Liver (tissue), 9 donors: ENCODE results near the gene EHF. TPM values are rescaled to one million over a fixed set of nuclear protein-coding genes. Genes with fewer than 3 reads are reported as not detected.

Experiments used
- DNase-seq: peaks from one replicate; pipeline ENCODE4 v3.0.0-alpha.2; 2017; ENCODE audit warnings: low spot score
- H3K27ac ChIP-seq, 2 donors: one replicate each; pipeline ENCODE4 v1.7.0; 2013; ENCODE audit warnings: inconsistent platforms in 2 of 2, low read length in 2 of 2, control low read depth in 1 of 2, low read depth in 1 of 2, mild to moderate bottlenecking in 1 of 2
- H3K27me3 ChIP-seq, 4 donors: one replicate each; pipeline versions ENCODE4 v1.6.1 to v1.7.0; 2013; ENCODE audit warnings: low read length in 3 of 4, inconsistent platforms in 1 of 4, mild to moderate bottlenecking in 1 of 4, moderate library complexity in 1 of 4; ENCODE audit not compliant: control insufficient read depth in 4 of 4, insufficient read depth in 4 of 4
- H3K36me3 ChIP-seq, 4 donors: one replicate each; pipeline versions ENCODE4 v1.6.1 to v1.7.0; 2013; ENCODE audit warnings: low read length in 3 of 4, mild to moderate bottlenecking in 3 of 4, low read depth in 1 of 4, moderate library complexity in 1 of 4; ENCODE audit not compliant: control insufficient read depth in 4 of 4, insufficient read depth in 3 of 4
- H3K4me1 ChIP-seq, 4 donors: one replicate each; pipeline versions ENCODE4 v1.6.1 to v1.7.0; 2013; ENCODE audit warnings: low read length in 3 of 4, mild to moderate bottlenecking in 3 of 4, moderate library complexity in 1 of 4; ENCODE audit not compliant: control insufficient read depth in 4 of 4, insufficient read depth in 4 of 4
- H3K4me3 ChIP-seq, 3 donors: one replicate each; pipeline versions ENCODE4 v1.6.1 to v1.7.0; 2013; ENCODE audit warnings: low read length in 3 of 3, control low read depth in 1 of 3, low read depth in 1 of 3, mild to moderate bottlenecking in 1 of 3
- H3K9ac ChIP-seq, 2 donors: one replicate each; pipeline ENCODE4 v1.7.0; 2013; ENCODE audit warnings: low read length in 2 of 2, mild to moderate bottlenecking in 2 of 2, moderate library complexity in 2 of 2, control low read depth in 1 of 2, low read depth in 1 of 2
- H3K9me3 ChIP-seq, 4 donors: one replicate each; pipeline versions ENCODE4 v1.6.1 to v1.7.0; 2013; ENCODE audit warnings: low read length in 3 of 4; ENCODE audit not compliant: control insufficient read depth in 4 of 4
- ATF3 ChIP-seq: IDR thresholded peaks from 2 replicates; pipeline ENCODE4 v1.6.1; 2016; ENCODE audit warnings: antibody characterized with exemption
- EGR1 ChIP-seq, 2 donors: IDR thresholded peaks; 2 replicates each; pipeline ENCODE4 v1.6.1; 2016 to 2018; ENCODE audit warnings: antibody characterized with exemption in 2 of 2, low read depth in 2 of 2
- FOXA1 ChIP-seq: IDR thresholded peaks from 2 replicates; pipeline ENCODE4 v1.6.1; 2016; ENCODE audit warnings: antibody characterized with exemption
- FOXA2 ChIP-seq: IDR thresholded peaks from 2 replicates; pipeline ENCODE4 v1.6.1; 2016; ENCODE audit warnings: antibody characterized with exemption
- GABPA ChIP-seq, 2 donors: IDR thresholded peaks in 1 of 2; conservative IDR thresholded peaks in 1 of 2; 2 replicates each; pipeline ENCODE4 v1.6.1; 2016; ENCODE audit warnings: antibody characterized with exemption in 2 of 2, mild to moderate bottlenecking in 1 of 2, moderate library complexity in 1 of 2
- HNF4A ChIP-seq, 2 donors: conservative IDR thresholded peaks; 2 replicates each; pipeline ENCODE4 v1.6.1; 2016; ENCODE audit warnings: antibody characterized with exemption in 2 of 2, mild to moderate bottlenecking in 2 of 2
- JUND ChIP-seq, 2 donors: IDR thresholded peaks; 2 replicates each; pipeline ENCODE4 v1.6.1; 2016; ENCODE audit warnings: antibody characterized with exemption in 2 of 2
- NR2F2 ChIP-seq: IDR thresholded peaks from 2 replicates; pipeline ENCODE4 v1.6.1; 2016; ENCODE audit warnings: antibody characterized with exemption
- RAD21 ChIP-seq, 2 donors: IDR thresholded peaks; 2 replicates each; pipeline ENCODE4 v1.6.1; 2016; ENCODE audit warnings: antibody characterized with exemption in 2 of 2, mild to moderate bottlenecking in 2 of 2
- REST ChIP-seq: IDR thresholded peaks from 2 replicates; pipeline ENCODE4 v1.6.1; 2016; ENCODE audit warnings: antibody characterized with exemption, mild to moderate bottlenecking
- RXRA ChIP-seq, 2 donors: IDR thresholded peaks; 2 replicates each; pipeline ENCODE4 v1.6.1; 2017 to 2018; ENCODE audit warnings: antibody characterized with exemption in 2 of 2, mild to moderate bottlenecking in 1 of 2
- SP1 ChIP-seq: IDR thresholded peaks from 2 replicates; pipeline ENCODE4 v1.6.1; 2018; ENCODE audit warnings: antibody characterized with exemption, mild to moderate bottlenecking
- TAF1 ChIP-seq: conservative IDR thresholded peaks from 2 replicates; pipeline ENCODE4 v1.6.1; 2016; ENCODE audit warnings: antibody characterized with exemption, mild to moderate bottlenecking
- YY1 ChIP-seq: IDR thresholded peaks from 2 replicates; pipeline ENCODE4 v1.6.1; 2016; ENCODE audit warnings: antibody characterized with exemption, mild to moderate bottlenecking
- ZBTB33 ChIP-seq: IDR thresholded peaks from 2 replicates; pipeline ENCODE4 v1.6.1; 2016; ENCODE audit warnings: antibody characterized with exemption
- WGBS: extraction: QIAGEN DNeasy Blood & Tissue Kit; methylation state at CpG from one replicate; pipeline ENCODE4 v1.1.7; 2013; 5-methylcytosine and 5-hydroxymethylcytosine counted together
- polyA plus RNA-seq, 2 donors: library from polyadenylated mRNA; stranded (reverse) in 1 of 2; unstranded in 1 of 2; fragments of 200-250 nt in 1 of 2; fragments of >200 nt in 1 of 2; fragmentation: Nextera tagmentation in 1 of 2; extraction: Ambion mirVana in 1 of 2; gene quantifications; one replicate each; pipeline versions ENCODE4 v1.2.1 to v1.2.3, GENCODE V29; 2013 to 2015
- total RNA-seq, 2 donors: library from RNA; depleted of rRNA; stranded (reverse); fragments of >200 nt; gene quantifications; one replicate each; pipeline ENCODE4 v1.2.3, GENCODE V29; 2014
- donor health status: healthy.
- donor health status: healthy.
- donor health status: healthy.
- donor health status: healthy.
- donor health status: healthy.

Gene EHF
- total and polyA plus RNA-seq, 4 donors, result 0.85 to 5.9 (median 2.6) TPM

- 57% methylated on average over 7 of the region's 7 CpGs for WGBS
- peak; percentile 31 for TF ChIP-seq REST
- TF ChIP-seq ZBTB33, result peak; percentile 49
- no peak for TF ChIP-seq YY1
- TF ChIP-seq RXRA (IDR thresholded peaks at IDR 0.05), result peak; percentile 37 to 69
- TF ChIP-seq RAD21 (IDR thresholded peaks at IDR 0.05), result peak; percentile 43 to 48
- no peak for TF ChIP-seq ATF3
- peak in 1 of 2 donors; percentile 39 for TF ChIP-seq JUND (IDR thresholded peaks at IDR 0.05)
- peak; percentile 67 for TF ChIP-seq FOXA1
- TF ChIP-seq SP1, result peak; percentile 8
- peak; percentile 67 for TF ChIP-seq FOXA2
- TF ChIP-seq GABPA (IDR thresholded peaks at IDR 0.05 in 1 of 2, conservative IDR thresholded peaks at IDR 0.05 in 1 of 2), result no peak
- TF ChIP-seq HNF4A (conservative IDR thresholded peaks at IDR 0.05), result peak; percentile 34 to 55
- Histone ChIP-seq H3K36me3 (no peaks in the 10 kb centered on the region), H3K4me3 (no peak overlapping the region), H3K9ac (no peak overlapping the region), H3K4me1 (peaks cover 0 to 14% (median 7%) of the 10 kb centered on the region in 4 donors), H3K27ac (no peak overlapping the region), H3K9me3 (no peaks in the 10 kb centered on the region), H3K27me3 (no peaks in the 10 kb centered on the region)
- no peak for DNase-seq
Observed at GRCh38 chr11:34665077-34665835, 44.4 kb downstream of the EHF start.

- Histone ChIP-seq H3K9ac (no peak overlapping the region), H3K27me3 (no peaks in the 10 kb centered on the region), H3K36me3 (no peaks in the 10 kb centered on the region), H3K27ac (no peak overlapping the region), H3K9me3 (no peaks in the 10 kb centered on the region), H3K4me1 (peaks cover 0 to 14% (median 8%) of the 10 kb centered on the region in 4 donors), H3K4me3 (no peak overlapping the region)
- 65% methylated on average over 4 of the region's 4 CpGs for WGBS
- TF ChIP-seq FOXA1, result peak; percentile 93
- no peak for TF ChIP-seq TAF1
- peak; percentile 40 for TF ChIP-seq ZBTB33
- TF ChIP-seq RAD21 (IDR thresholded peaks at IDR 0.05), result peak; percentile 54 to 60
- TF ChIP-seq GABPA (IDR thresholded peaks at IDR 0.05 in 1 of 2, conservative IDR thresholded peaks at IDR 0.05 in 1 of 2), result no peak
- TF ChIP-seq NR2F2, result no peak
- TF ChIP-seq FOXA2, result peak; percentile 94
- peak; percentile 44 to 72 for TF ChIP-seq HNF4A (conservative IDR thresholded peaks at IDR 0.05)
- peak in 1 of 2 donors; percentile 63 for TF ChIP-seq JUND (IDR thresholded peaks at IDR 0.05)
- peak; percentile 49 for TF ChIP-seq YY1
- peak in 1 of 2 donors; percentile 77 for TF ChIP-seq RXRA (IDR thresholded peaks at IDR 0.05)
- peak; percentile 53 for TF ChIP-seq SP1
- peak in 1 of 2 donors; percentile 17 for TF ChIP-seq EGR1 (IDR thresholded peaks at IDR 0.05; ENCODE audit: low read depth in 2 of 2)
- DNase-seq, result no peak
Observed at GRCh38 chr11:34667810-34668582, 47.1 kb downstream of the EHF start.
